GM19043 (cell line): ENCODE measurements around the gene GLIPR2.
A peak's percentile ranks its signal among the peaks of the same experiment; 100 is the strongest.
"Not testable (repeated sequence)": the region's sequence is repeated elsewhere in the genome, so short reads cannot be mapped to it uniquely, and the experiment has no call there.

Source experiments
- ATAC-seq: cut with Tn5 transposase; IDR thresholded peaks from one replicate; pipeline ENCODE4 v1.9.1; 2021; ENCODE audit warnings: low read depth; ENCODE audit not compliant: unreplicated experiment

The GLIPR2 gene

DNA sequence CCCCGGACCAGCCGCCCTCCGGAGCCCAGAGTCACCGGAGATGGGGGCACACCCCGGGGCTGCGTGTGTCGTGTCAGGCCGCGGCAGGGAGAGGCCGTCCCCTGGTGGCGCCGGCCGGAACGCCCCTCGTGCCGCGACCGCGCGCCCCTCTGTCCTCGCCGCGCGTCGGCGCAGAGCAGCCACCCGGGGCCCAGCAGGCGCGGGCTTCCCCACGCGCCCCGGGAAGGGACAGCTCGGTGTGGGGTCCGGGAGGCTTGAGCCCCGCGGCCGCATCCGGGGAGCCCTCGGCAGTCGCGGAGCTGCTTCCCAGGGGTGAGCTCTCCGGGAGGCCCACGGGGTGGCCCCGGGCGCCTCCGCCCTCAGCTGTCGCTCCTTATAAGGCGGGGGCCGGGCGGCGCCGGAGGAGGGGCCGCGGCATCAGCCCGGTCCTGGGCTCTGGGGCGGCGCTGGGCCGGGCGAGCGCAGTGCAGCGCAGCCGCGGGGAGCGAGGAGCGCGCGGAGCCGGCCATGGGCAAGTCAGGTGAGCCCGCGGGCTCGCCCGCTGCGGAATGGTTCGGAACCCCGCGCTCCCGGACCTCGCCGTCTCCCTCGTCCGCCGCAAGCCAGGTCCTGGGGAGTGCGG lies at the start of gene GLIPR2:
Gene GLIPR2, plus strand, starts transcription at position 462 of the 622 bp plus-strand sequence. Its CDS starts 46 bp downstream, at position 508.
- peak; percentile 90 for ATAC-seq

- ATAC-seq = not testable (repeated sequence)
Measured at GRCh38 chr9:36087054-36087453, 49.5 kb upstream of the GLIPR2 start.

DNA sequence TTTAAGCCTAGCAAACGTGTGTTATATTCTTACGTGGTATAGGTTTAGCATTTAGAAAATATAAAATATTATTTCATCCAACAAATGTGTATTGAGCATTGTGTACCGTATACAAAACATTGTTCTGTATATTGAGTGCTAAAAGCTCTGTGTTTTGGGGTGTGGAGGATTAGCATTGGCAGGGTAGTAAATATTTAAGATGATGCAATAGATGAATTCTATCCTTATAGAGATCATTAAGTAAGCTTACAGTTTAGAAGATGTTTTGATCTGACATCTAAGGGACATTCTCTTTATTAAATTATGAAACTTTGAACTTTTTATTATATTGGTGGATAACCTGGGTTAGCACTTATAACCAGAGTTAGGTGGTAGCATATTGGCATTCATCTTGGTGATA lies 48.5 kb upstream of the GLIPR2 start:
- no peak for ATAC-seq

DNA sequence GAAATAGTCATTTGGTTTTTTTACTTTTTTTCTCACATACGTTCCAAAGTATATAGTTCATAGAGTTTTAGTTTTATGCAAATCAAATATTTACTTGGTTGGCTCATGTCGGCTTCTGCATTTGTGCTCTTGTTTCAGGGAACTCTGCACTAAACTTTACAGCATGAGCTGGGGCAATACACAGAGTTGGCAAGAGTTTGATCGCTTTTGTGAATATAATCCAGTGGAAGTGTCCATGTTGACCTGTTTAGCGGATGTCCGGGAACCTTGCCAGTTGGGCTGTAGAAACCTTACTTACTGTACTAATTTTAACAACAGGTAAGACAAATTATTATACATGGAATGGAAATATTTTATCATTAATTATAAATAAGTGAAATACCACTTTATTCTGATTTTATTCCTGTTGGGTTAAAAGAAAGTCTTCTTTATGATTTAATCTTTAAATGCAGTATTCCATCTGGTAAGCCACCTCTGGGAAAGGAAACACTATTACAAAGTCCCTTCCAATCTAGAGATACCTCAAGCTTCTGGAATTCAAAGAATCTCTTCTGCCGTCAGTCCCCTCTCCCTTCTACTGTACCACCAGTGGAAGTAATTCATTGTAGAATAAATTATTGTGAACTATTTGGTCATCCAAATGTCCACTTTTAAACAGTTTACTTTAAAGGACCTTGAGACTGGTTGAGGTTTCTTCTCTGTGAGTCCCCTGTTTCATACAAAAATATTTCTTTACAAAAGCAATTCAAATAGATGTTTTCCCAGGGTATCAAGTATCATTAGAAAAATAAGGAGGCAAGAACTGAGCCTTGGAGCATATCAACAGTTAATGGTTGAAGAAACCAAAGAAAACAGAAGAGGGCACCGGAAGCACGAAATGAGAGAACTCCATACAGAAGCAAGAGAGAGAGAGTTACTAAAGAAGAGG lies 45.2 kb upstream of the GLIPR2 start:
- ATAC-seq = no peak

- no peak for ATAC-seq
Measured at GRCh38 chr9:36092014-36092413, 44.5 kb upstream of the GLIPR2 start.

DNA sequence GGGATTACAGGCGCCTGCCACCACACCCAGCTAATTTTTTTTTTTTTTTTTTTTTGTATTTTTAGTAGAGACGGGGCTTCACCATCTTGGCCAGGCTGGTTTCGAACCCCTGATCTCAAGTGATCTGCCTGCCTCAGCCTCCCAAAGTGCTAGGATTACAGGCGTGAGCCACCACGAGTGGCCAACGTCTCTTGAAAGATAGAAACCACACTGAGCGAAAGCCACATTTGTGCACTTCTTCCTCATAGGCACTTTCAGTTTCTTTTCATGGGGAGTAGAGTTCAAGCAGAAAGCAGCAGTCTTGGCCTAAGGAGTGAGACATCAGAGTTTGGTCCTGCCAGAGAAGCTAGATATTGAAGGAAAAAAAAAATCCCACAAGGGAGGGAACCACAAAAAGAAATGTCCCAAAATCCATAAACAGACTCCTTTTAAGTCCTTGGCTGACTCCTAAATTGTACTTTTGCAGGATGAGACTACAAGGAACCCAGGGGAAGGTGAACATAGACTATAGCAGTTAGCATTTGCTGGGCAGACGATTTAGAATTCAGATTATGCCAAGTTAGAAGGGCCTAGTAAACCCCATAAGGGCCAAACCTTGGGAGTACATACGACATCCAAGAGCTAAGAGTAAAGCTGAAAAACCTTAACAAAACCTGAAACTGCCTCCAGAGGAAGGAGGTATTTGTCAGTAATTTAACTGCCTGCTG lies 43.9 kb upstream of the GLIPR2 start:
- ATAC-seq = peak; percentile 98

- no peak for ATAC-seq
Measured at GRCh38 chr9:36093384-36093783, 43.1 kb upstream of the GLIPR2 start.

DNA sequence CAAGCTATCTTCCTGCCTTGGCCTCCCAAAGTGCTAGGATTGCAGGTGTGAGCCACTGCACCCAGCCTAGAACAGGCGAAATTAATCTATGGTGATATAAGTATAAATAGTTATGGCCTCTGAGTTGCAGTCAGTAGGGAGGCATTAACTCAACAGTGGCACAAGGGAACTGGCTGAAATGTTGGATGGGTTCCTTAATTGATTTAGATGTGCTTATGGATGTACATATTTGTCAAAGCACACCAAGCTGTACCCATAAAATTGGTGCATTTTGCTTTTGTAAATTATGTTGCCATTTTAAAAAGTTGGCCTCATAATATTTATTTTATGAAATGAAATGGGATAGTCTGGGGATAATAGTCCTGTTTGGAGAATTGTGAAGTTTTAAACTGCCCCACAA lies 36.8 kb upstream of the GLIPR2 start:
- ATAC-seq = no peak

GRCh38 chr9:36100532-36100931 lies 36.0 kb upstream of the GLIPR2 start:
- ATAC-seq = no peak

- ATAC-seq = no peak
Measured at GRCh38 chr9:36101916-36102741, 34.4 kb upstream of the GLIPR2 start.

- peak; percentile 55 for ATAC-seq
Measured at GRCh38 chr9:36102742-36103495, 33.6 kb upstream of the GLIPR2 start.

DNA sequence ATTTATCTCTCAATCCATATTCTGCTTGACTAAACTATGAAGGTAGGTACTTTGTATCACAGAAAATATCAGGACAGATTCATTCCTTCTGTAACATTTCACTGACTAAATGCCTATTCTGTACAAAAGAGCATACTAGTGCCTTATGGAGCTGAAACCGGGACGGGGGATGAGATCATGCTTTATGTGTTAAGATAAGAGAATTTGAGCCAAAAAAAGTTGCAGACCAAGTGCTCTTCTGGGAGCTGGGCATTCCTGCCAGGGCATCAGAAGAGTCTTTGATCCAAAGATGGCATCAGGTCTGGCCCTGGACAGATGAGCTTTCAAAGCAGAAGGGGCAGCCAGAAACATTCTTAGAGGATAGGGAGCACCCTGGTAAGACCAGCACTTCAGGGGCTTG lies 27.5 kb upstream of the GLIPR2 start:
- no peak for ATAC-seq

GRCh38 chr9:36110434-36110833 lies 26.1 kb upstream of the GLIPR2 start:
- ATAC-seq = no peak

DNA sequence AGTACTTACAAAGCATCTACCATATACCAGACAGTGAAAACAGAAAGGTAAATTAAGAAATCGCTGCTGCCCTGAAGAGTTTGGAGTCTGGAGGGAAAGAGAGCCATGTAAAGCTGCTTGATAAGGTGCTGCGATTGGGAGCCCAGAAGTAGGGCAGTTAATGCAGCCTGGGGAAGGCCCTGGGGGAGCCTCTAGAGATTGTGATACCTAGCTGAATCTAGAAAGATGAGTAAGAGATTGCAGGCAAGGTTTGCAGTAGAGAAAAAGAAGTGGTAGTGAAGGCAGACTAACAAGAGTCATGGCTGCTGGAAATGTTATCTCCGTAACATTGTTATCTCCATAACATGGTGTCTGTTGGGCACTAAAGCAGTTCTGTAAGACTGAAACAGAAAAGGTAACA lies 24.0 kb upstream of the GLIPR2 start:
- ATAC-seq = no peak

GRCh38 chr9:36113999-36114398 lies 22.5 kb upstream of the GLIPR2 start:
- ATAC-seq = no peak

- ATAC-seq = no peak
Measured at GRCh38 chr9:36116593-36116992, 19.9 kb upstream of the GLIPR2 start.

DNA sequence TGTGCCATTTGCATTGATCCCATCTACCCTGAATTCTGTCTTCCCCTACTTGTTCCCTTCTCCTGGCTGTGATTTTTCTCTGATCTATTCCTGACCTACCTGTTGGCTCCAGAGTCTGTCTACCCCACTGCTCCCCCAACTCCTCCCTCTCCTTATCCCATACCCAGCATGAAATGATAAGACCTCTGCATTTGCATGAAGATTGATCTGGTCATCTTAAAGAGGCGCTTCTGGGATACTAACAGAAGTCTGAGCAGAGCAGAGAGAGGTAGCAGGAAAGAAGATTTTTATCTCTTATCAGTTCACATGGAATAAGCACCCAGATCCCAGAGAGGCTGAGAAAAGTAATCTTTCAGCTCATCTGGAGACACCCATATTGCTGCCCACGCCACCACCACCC lies 18.3 kb upstream of the GLIPR2 start:
- ATAC-seq = no peak

- ATAC-seq = no peak
Measured at GRCh38 chr9:36118706-36119105, 17.8 kb upstream of the GLIPR2 start.

DNA sequence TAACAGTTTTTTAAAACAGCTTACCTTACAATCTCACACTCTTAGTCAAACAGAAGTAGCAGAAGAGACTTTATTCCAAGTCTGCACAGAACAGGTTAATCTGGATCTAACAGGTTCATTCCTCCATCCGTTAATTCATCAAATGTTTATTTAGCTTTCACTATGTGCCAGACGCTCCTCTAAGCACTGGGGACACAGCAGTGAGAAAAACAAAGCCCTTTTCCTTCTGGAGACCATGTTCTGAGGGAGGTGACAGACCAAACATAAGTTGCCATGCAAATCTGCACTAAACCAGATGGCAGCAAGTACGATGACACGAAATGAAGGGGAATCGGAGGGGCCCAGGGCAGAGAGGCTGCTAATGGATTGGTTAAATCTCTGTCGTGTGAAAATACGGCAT lies 17.1 kb upstream of the GLIPR2 start:
- no peak for ATAC-seq

DNA sequence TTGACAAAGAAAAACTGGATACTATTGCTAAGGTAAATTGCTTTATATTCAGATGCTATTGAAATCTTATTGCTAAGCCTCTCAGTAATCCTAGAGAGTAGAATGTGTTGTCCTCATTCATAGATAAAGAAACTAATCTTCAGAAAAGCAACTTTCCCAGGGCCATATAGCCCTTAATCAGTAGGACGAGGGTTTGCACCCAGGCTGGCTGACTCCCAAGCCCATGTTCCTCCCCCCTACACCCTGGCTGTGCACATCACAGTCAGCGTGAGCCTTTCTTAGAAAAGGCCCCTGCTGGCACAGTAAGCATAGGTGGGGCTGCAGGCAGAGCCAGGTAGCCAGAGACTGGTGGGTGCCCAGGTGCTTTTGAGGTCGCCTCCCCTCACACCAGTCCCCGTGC lies 15.8 kb upstream of the GLIPR2 start:
- ATAC-seq = no peak
